OCI-LY3 (cell line): ENCODE data around the gene ZDHHC6.

Experiments used
- H2AFZ ChIP-seq: fragments of 200-600, 300-600 bp; shearing (Covaris generic); 2 replicates; pipeline ENCODE4 v1.6.0; 2014; ENCODE audit warnings: antibody characterized with exemption, low read depth, low read length
- H3K27ac ChIP-seq: fragments of 200-600, 300-600 bp; sonication (generic); 2 replicates; pipeline ENCODE4 v1.5.1; 2014; ENCODE audit warnings: mild to moderate bottlenecking, low read length, moderate library complexity, mixed read lengths
- H3K27me3 ChIP-seq: fragments of 200-600, 300-600 bp; sonication (generic); 2 replicates; pipeline ENCODE4 v1.6.1; 2014; ENCODE audit warnings: low read depth, low read length, mixed read lengths
- H3K36me3 ChIP-seq: fragments of 200-600, 300-600 bp; sonication (generic); replicated peaks from 2 replicates; pipeline ENCODE3; 2014; ENCODE audit warnings: low read depth, low read length, mixed read lengths
- H3K4me1 ChIP-seq: fragments of 300-600, 200-600 bp; sonication (generic); 2 replicates; pipeline ENCODE4 v1.6.1; 2014; ENCODE audit warnings: low read length, mixed read lengths
- H3K4me2 ChIP-seq: fragments of 200-600, 300-600 bp; sonication (generic); 2 replicates; pipeline ENCODE4 v1.6.1; 2014; ENCODE audit warnings: low read length, mixed read lengths
- H3K4me3 ChIP-seq: fragments of 300-600, 200-600 bp; sonication (generic); 2 replicates; pipeline ENCODE4 v1.5.1; 2014; ENCODE audit warnings: antibody characterized with exemption, mild to moderate bottlenecking, low read length, moderate library complexity
- H3K79me2 ChIP-seq: fragments of 300-600, 200-600 bp; shearing (Covaris generic); 2 replicates; pipeline ENCODE4 v1.6.1; 2014; ENCODE audit warnings: mild to moderate bottlenecking, low read length, mixed read lengths
- H3K9ac ChIP-seq: fragments of 300-600, 200-600 bp; shearing (Covaris generic); 2 replicates; pipeline ENCODE4 v1.6.0; 2014; ENCODE audit warnings: mild to moderate bottlenecking, low read length, moderate library complexity
- H3K9me3 ChIP-seq: fragments of 200-600, 300-600 bp; shearing (Covaris generic); 2 replicates; pipeline ENCODE4 v1.6.1; 2014; ENCODE audit warnings: low read length, mixed read lengths; ENCODE audit not compliant: insufficient read depth
- H4K20me1 ChIP-seq: fragments of 200-600, 300-600 bp; sonication (generic); 2 replicates; pipeline ENCODE4 v1.6.1; 2016; ENCODE audit warnings: low read length, mixed read lengths; ENCODE audit not compliant: insufficient read depth
- EZH2phosphoT487 ChIP-seq: fragments of 200-600 bp; shearing (Covaris generic); IDR thresholded peaks from 2 replicates; pipeline ENCODE4 v1.6.1; 2018; ENCODE audit warnings: antibody characterized with exemption, mixed run types, low read depth
- TF ChIP-seq, protein P1 (sequence below): fragments of 200-600, 300-600 bp; sonication (generic); IDR thresholded peaks from 2 replicates; pipeline ENCODE4 v1.5.1; 2014; ENCODE audit warnings: antibody characterized with exemption, low read length, low read depth

Gene ZDHHC6

DNA sequence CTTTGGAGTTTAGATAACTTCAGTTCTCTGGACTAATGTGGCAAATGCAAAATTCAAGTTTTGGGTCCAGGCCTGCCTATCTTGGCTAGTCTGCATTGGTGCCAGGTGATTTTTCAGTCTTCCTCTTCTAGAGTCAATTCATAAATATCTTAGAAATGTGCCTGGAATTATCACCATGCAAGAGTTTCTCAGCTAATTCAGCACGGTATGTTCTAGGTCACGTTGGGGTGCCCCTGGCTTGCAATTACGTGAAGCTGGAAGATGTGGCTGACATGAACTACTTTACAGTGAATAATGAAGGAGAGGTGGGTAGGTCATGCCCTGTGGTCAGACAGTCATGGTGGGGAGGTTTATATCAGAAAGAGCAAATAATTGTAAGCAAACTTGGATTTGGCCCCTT, 25.0 kb downstream of the ZDHHC6 start:
- H3K27me3 ChIP-seq: no peaks in the 10 kb centered on the region
- TF ChIP-seq, protein P1, sequence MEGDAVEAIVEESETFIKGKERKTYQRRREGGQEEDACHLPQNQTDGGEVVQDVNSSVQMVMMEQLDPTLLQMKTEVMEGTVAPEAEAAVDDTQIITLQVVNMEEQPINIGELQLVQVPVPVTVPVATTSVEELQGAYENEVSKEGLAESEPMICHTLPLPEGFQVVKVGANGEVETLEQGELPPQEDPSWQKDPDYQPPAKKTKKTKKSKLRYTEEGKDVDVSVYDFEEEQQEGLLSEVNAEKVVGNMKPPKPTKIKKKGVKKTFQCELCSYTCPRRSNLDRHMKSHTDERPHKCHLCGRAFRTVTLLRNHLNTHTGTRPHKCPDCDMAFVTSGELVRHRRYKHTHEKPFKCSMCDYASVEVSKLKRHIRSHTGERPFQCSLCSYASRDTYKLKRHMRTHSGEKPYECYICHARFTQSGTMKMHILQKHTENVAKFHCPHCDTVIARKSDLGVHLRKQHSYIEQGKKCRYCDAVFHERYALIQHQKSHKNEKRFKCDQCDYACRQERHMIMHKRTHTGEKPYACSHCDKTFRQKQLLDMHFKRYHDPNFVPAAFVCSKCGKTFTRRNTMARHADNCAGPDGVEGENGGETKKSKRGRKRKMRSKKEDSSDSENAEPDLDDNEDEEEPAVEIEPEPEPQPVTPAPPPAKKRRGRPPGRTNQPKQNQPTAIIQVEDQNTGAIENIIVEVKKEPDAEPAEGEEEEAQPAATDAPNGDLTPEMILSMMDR: no peak
- TF ChIP-seq EZH2phosphoT487: no peak
- H3K4me2 ChIP-seq: no peak overlapping the region
- H3K4me1 ChIP-seq: no peaks in the 10 kb centered on the region
- no peak overlapping the region for H3K27ac ChIP-seq
- H3K36me3 ChIP-seq: peaks cover 15% of the 10 kb centered on the region
- H2AFZ ChIP-seq: no peak overlapping the region
- no peak overlapping the region for H3K4me3 ChIP-seq
- no peaks in the 10 kb centered on the region for H4K20me1 ChIP-seq
- no peaks in the 10 kb centered on the region for H3K79me2 ChIP-seq
- no peaks in the 10 kb centered on the region for H3K9me3 ChIP-seq
- no peak overlapping the region for H3K9ac ChIP-seq

DNA sequence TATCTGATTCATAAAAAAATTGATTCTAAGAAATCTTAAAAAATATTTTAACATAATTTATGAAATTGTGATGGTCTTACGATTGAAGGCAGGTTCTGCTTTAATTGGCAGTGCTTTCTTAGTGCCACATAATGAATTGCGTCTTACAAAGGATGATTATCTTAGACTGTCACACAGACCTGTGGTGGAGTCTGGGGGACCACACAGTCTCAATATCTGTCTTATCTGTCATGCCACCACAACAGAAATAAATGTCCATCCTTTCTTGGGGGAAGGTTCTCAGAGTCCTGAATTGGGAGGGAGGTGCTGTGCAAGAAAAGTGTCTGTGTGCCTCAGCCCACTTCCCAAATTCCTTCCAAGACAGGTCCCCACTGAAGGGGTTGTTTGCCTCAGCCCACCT, 34.0 kb downstream of the ZDHHC6 start:
- no peaks in the 10 kb centered on the region for H3K27me3 ChIP-seq
- H3K4me2 ChIP-seq: no peak overlapping the region
- no peak overlapping the region for H3K27ac ChIP-seq
- H3K36me3 ChIP-seq: peaks cover 6% of the 10 kb centered on the region
- no peak overlapping the region for H2AFZ ChIP-seq
- no peak overlapping the region for H3K4me3 ChIP-seq
- TF ChIP-seq, protein P1: no peak
- TF ChIP-seq EZH2phosphoT487: no peak
- no peaks in the 10 kb centered on the region for H4K20me1 ChIP-seq
- no peaks in the 10 kb centered on the region for H3K79me2 ChIP-seq
- H3K9me3 ChIP-seq: no peaks in the 10 kb centered on the region
- no peaks in the 10 kb centered on the region for H3K4me1 ChIP-seq
- no peak overlapping the region for H3K9ac ChIP-seq

DNA sequence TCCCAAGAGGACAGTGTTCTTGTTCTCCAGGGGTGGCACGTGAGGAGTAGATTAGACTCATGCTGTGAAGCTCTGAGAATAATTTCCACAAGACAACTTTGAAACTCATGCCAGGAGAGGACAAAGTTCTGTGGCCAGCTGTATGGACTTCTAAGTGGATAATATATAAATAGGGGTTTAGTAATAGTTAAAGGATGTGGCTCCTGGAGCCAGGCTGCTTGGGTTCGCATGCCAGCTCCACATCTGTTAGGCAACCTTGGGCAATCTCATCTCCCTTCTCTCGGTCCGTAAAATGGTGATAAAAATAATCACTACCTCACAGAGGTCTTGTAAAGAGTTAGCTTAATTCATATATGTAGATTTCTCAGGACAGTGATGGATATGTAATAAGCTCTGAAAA, 37.0 kb downstream of the ZDHHC6 start:
- no peak overlapping the region for H3K9ac ChIP-seq
- H3K36me3 ChIP-seq: peaks cover 10% of the 10 kb centered on the region
- H4K20me1 ChIP-seq: no peaks in the 10 kb centered on the region
- no peak overlapping the region for H3K4me2 ChIP-seq
- no peaks in the 10 kb centered on the region for H3K79me2 ChIP-seq
- H3K4me3 ChIP-seq: no peak overlapping the region
- no peak overlapping the region for H3K27ac ChIP-seq
- H2AFZ ChIP-seq: no peak overlapping the region
- H3K9me3 ChIP-seq: no peaks in the 10 kb centered on the region
- H3K4me1 ChIP-seq: no peaks in the 10 kb centered on the region
- H3K27me3 ChIP-seq: no peaks in the 10 kb centered on the region
- no peak for TF ChIP-seq EZH2phosphoT487
- TF ChIP-seq, protein P1: no peak

DNA sequence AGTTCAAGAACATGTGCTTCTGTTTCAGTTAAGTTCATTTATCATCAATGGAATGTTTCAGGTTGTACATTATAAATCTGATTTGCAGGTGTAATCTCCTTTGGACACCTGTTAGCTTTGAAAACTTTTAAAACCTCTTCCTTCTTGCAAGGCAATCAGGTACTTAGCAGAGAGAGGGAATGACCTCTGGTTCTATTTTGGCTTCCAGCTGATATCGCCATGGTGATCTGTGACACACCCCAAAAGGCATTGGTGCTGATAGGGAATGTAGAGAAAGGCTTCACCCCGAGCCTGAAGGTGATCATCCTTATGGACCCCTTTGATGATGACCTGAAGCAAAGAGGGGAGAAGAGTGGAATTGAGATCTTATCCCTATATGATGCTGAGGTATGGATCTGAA, 37.4 kb downstream of the ZDHHC6 start:
- H3K36me3 ChIP-seq: peaks cover 14% of the 10 kb centered on the region
- H3K9me3 ChIP-seq: no peaks in the 10 kb centered on the region

More for the DNA sequence above, 37.4 kb downstream of the ZDHHC6 start:
- Histone ChIP-seq H3K9ac (no peak overlapping the region), H3K4me1 (no peaks in the 10 kb centered on the region), H2AFZ (no peak overlapping the region), H3K4me3 (no peak overlapping the region), H3K27ac (no peak overlapping the region), H3K4me2 (no peak overlapping the region), H3K79me2 (no peaks in the 10 kb centered on the region), H4K20me1 (no peaks in the 10 kb centered on the region), H3K27me3 (no peaks in the 10 kb centered on the region)
- TF ChIP-seq, protein P1: no peak
- no peak for TF ChIP-seq EZH2phosphoT487
